ENCODE data around the gene GRIK3. TPM values are rescaled to one million over a fixed set of nuclear protein-coding genes. Genes with fewer than 3 reads are reported as not detected.

Gene GRIK3
- total RNA-seq, 2 experiments from 2014 or later: 16.3 to 55.0 TPM

- H3K36me3 ChIP-seq (ENCODE audit: insufficient read depth, low read length): peaks cover 16% of the 10 kb centered on the region
- BruUV-seq (replicated peaks): no TSS peak
- CTCF ChIA-PET (ENCODE audit: unreplicated experiment): interaction anchor here (0.5 kb wide), 1 partner anchor 359 kb away, joined by 3 read pairs; no protein-coding TSS in a partner anchor
- no peak overlapping the region for H3K27ac ChIP-seq (ENCODE audit: low read depth, low read length, poor library complexity, severe bottlenecking)
- TF ChIP-seq, protein P1, sequence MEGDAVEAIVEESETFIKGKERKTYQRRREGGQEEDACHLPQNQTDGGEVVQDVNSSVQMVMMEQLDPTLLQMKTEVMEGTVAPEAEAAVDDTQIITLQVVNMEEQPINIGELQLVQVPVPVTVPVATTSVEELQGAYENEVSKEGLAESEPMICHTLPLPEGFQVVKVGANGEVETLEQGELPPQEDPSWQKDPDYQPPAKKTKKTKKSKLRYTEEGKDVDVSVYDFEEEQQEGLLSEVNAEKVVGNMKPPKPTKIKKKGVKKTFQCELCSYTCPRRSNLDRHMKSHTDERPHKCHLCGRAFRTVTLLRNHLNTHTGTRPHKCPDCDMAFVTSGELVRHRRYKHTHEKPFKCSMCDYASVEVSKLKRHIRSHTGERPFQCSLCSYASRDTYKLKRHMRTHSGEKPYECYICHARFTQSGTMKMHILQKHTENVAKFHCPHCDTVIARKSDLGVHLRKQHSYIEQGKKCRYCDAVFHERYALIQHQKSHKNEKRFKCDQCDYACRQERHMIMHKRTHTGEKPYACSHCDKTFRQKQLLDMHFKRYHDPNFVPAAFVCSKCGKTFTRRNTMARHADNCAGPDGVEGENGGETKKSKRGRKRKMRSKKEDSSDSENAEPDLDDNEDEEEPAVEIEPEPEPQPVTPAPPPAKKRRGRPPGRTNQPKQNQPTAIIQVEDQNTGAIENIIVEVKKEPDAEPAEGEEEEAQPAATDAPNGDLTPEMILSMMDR (conservative IDR thresholded peaks at IDR 0.05; ENCODE audit: low read length): no peak
- no peak for TF ChIP-seq EZH2phosphoT487 (IDR thresholded peaks at IDR 0.05; ENCODE audit: borderline replicate concordance, low read depth, low read length)
- POLR2A ChIA-PET: no interaction called here
- no peak overlapping the region for H3K4me3 ChIP-seq (ENCODE audit: low read depth, low read length, poor library complexity, severe bottlenecking)
- intact Hi-C loops (cut with micrococcal nuclease; ENCODE audit: unreplicated experiment): no loop called here
- no peak overlapping the region for H2AFZ ChIP-seq (ENCODE audit: low read length)
- no peaks in the 10 kb centered on the region for H3K79me2 ChIP-seq (ENCODE audit: insufficient read depth, low read depth, low read length)
- H3K9me3 ChIP-seq (ENCODE audit: low read length): no peaks in the 10 kb centered on the region
- H3K9me2 ChIP-seq (ENCODE audit: insufficient read depth, low read length): no peaks in the 10 kb centered on the region
- no peak overlapping the region for H3K4me2 ChIP-seq (ENCODE audit: low read length)
- H3K4me1 ChIP-seq (ENCODE audit: insufficient read depth, low read length, poor library complexity, severe bottlenecking): no peaks in the 10 kb centered on the region
- no peak for DNase-seq (ENCODE audit: low spot score)
- no peaks in the 10 kb centered on the region for H4K20me1 ChIP-seq (ENCODE audit: insufficient read depth, low read length)
Observed at GRCh38 chr1:36874271-36875060, 159.8 kb downstream of the GRIK3 start.

DNA sequence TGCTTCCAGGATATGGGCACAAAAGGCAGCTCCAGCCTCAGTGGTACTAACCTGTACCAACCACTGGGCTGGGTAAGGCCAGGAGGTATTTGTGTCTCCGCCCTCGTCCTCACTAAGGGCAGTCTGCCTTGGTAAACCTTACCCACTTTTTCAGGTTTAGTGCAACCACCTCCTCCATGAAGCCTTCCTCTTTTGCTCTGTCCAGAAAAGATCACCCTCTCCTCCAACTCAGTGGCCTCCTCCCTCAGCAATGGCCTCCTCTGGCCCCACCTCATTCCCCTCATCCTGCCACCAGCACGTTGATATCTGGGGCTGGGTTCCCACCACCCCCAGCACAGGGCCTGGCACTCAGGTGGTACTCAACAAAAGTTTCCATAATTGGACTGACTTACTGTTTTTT lies 161.5 kb downstream of the GRIK3 start:
- Histone ChIP-seq H3K9me2 (ENCODE audit: insufficient read depth, low read length) (no peaks in the 10 kb centered on the region), H3K4me3 (ENCODE audit: low read depth, low read length, poor library complexity, severe bottlenecking) (no peak overlapping the region), H3K4me2 (ENCODE audit: low read length) (no peak overlapping the region), H3K4me1 (ENCODE audit: insufficient read depth, low read length, poor library complexity, severe bottlenecking) (no peaks in the 10 kb centered on the region), H2AFZ (ENCODE audit: low read length) (no peak overlapping the region), H3K9me3 (ENCODE audit: low read length) (no peaks in the 10 kb centered on the region), H3K27ac (ENCODE audit: low read depth, low read length, poor library complexity, severe bottlenecking) (no peak overlapping the region), H3K79me2 (ENCODE audit: insufficient read depth, low read depth, low read length) (no peaks in the 10 kb centered on the region), H3K36me3 (ENCODE audit: insufficient read depth, low read length) (peaks cover 13% of the 10 kb centered on the region), H4K20me1 (ENCODE audit: insufficient read depth, low read length) (no peaks in the 10 kb centered on the region)
- CTCF ChIA-PET (ENCODE audit: unreplicated experiment): no interaction called here
- intact Hi-C loops (cut with micrococcal nuclease; ENCODE audit: unreplicated experiment): no loop called here
- POLR2A ChIA-PET: no interaction called here
- BruUV-seq (replicated peaks): no TSS peak
- TF ChIP-seq, protein P1 (conservative IDR thresholded peaks at IDR 0.05; ENCODE audit: low read length): no peak
- TF ChIP-seq EZH2phosphoT487 (IDR thresholded peaks at IDR 0.05; ENCODE audit: borderline replicate concordance, low read depth, low read length): no peak
- DNase-seq (ENCODE audit: low spot score): no peak

- Histone ChIP-seq H4K20me1 (ENCODE audit: insufficient read depth, low read length) (no peaks in the 10 kb centered on the region), H3K9me3 (ENCODE audit: low read length) (no peaks in the 10 kb centered on the region), H3K4me3 (ENCODE audit: low read depth, low read length, poor library complexity, severe bottlenecking) (no peak overlapping the region), H3K9me2 (ENCODE audit: insufficient read depth, low read length) (no peaks in the 10 kb centered on the region), H2AFZ (ENCODE audit: low read length) (no peak overlapping the region), H3K36me3 (ENCODE audit: insufficient read depth, low read length) (peaks cover 13% of the 10 kb centered on the region), H3K27ac (ENCODE audit: low read depth, low read length, poor library complexity, severe bottlenecking) (no peak overlapping the region), H3K79me2 (ENCODE audit: insufficient read depth, low read depth, low read length) (no peaks in the 10 kb centered on the region), H3K4me1 (ENCODE audit: insufficient read depth, low read length, poor library complexity, severe bottlenecking) (no peaks in the 10 kb centered on the region), H3K4me2 (ENCODE audit: low read length) (no peak overlapping the region)
- TF ChIP-seq EZH2phosphoT487 (IDR thresholded peaks at IDR 0.05; ENCODE audit: borderline replicate concordance, low read depth, low read length): no peak
- TF ChIP-seq, protein P1 (conservative IDR thresholded peaks at IDR 0.05; ENCODE audit: low read length): no peak
- ChIA-PET POLR2A (no interaction called here), CTCF (ENCODE audit: unreplicated experiment) (no interaction called here)
- BruUV-seq (replicated peaks): no TSS peak
- intact Hi-C loops (cut with micrococcal nuclease; ENCODE audit: unreplicated experiment): no loop called here
- no peak for DNase-seq (ENCODE audit: low spot score)
Observed at GRCh38 chr1:36872126-36872754, 162.1 kb downstream of the GRIK3 start.

Measured in OCI-LY7 (cell line).